ENCODE measurements around the gene BOLA2B.

BOLA2B gene

GRCh38 chr16:30144017-30144416 lies 49.4 kb downstream of the BOLA2B start:
- Histone ChIP-seq H3K36me3 (ENCODE audit: control insufficient read depth, low read length) (no peaks in the 10 kb centered on the region), H3K9me2 (replicated peaks; ENCODE audit: control insufficient read depth, low read length) (no peaks in the 10 kb centered on the region), H3K4me1 (ENCODE audit: control insufficient read depth, low read length) (peaks cover 18% of the 10 kb centered on the region), H3K27me3 (ENCODE audit: control insufficient read depth, low read length) (no peaks in the 10 kb centered on the region), H3K4me3 (ENCODE audit: low read length) (no peak overlapping the region), H3K4me2 (ENCODE audit: low read length) (no peak overlapping the region), H4K20me1 (ENCODE audit: control insufficient read depth, insufficient read depth, low read depth, low read length) (no peaks in the 10 kb centered on the region), H3F3A (ENCODE audit: control insufficient read depth, insufficient read depth) (peaks cover 3% of the 10 kb centered on the region; the same call in 1 of the 2 replicates), H3K27ac (ENCODE audit: low read depth, low read length) (no peak overlapping the region), H3K9me3 (ENCODE audit: control insufficient read depth, insufficient read depth, low read length) (peaks cover 5% of the 10 kb centered on the region; the same call in 1 of the 2 replicates), H3K79me2 (ENCODE audit: control insufficient read depth, low read length) (no peaks in the 10 kb centered on the region)
- no peak for TF ChIP-seq EZH2phosphoT487 (IDR thresholded peaks at IDR 0.05; ENCODE audit: borderline replicate concordance, low read length)
- TF ChIP-seq CTCF (IDR thresholded peaks at IDR 0.05; ENCODE audit: low read depth, low read length, poor library complexity, severe bottlenecking), result no peak

DNA sequence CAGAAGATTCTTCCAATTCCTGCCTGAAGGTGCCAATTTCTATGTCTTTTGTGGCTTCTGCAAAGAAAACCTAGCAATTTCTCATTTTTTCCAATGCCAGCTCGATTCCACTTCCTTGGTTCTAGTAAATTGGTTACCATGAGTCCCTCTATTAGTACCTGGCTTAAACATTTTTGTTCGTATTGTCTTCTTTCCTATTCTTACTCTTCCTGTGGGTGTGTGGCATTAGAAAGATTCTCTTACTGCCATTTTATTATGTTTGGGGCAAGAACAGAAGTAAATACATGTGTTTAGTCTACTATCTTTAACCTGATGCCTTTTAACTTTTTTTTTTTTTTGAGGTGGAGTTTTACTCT lies 50.1 kb downstream of the BOLA2B start:
- peaks cover 3% of the 10 kb centered on the region; the same call in 1 of the 2 replicates for H3F3A ChIP-seq (ENCODE audit: control insufficient read depth, insufficient read depth)
- H3K27me3 ChIP-seq (ENCODE audit: control insufficient read depth, low read length), result no peaks in the 10 kb centered on the region
- H3K4me3 ChIP-seq (ENCODE audit: low read length), result no peak overlapping the region
- H3K36me3 ChIP-seq (ENCODE audit: control insufficient read depth, low read length), result no peaks in the 10 kb centered on the region
- no peaks in the 10 kb centered on the region for H3K79me2 ChIP-seq (ENCODE audit: control insufficient read depth, low read length)
- no peak overlapping the region for H3K4me2 ChIP-seq (ENCODE audit: low read length)
- no peak overlapping the region for H3K27ac ChIP-seq (ENCODE audit: low read depth, low read length)
- no peak for TF ChIP-seq CTCF (IDR thresholded peaks at IDR 0.05; ENCODE audit: low read depth, low read length, poor library complexity, severe bottlenecking)
- no peak for TF ChIP-seq EZH2phosphoT487 (IDR thresholded peaks at IDR 0.05; ENCODE audit: borderline replicate concordance, low read length)
- no peaks in the 10 kb centered on the region for H3K9me2 ChIP-seq (replicated peaks; ENCODE audit: control insufficient read depth, low read length)
- H3K9me3 ChIP-seq (ENCODE audit: control insufficient read depth, insufficient read depth, low read length), result no peaks in the 10 kb centered on the region
- no peaks in the 10 kb centered on the region for H4K20me1 ChIP-seq (ENCODE audit: control insufficient read depth, insufficient read depth, low read depth, low read length)
- H3K4me1 ChIP-seq (ENCODE audit: control insufficient read depth, low read length), result peaks cover 18% of the 10 kb centered on the region

Data from DOHH2 (cell line).